B cell (primary cell): Measurements from ENCODE around the gene HAUS3. TPM values are rescaled to one million over a fixed set of nuclear protein-coding genes. Genes with fewer than 3 reads are reported as not detected.

Experiments
- ATAC-seq: fragments of 200-7000 bp; cut with Tn5 transposase; one replicate; pipeline ENCODE4 v1.10.0; 2021; ENCODE audit warnings: low read depth, mild to moderate bottlenecking, moderate number of reproducible peaks, moderate library complexity
- CTCF ChIA-PET: fragments of 350-600 bp; sonication (Branson Sonifier 250); formaldehyde crosslinking; loops from one replicate; lab custom pipeline; 2021; ENCODE audit warnings: antibody characterized with exemption, inconsistent platforms; lab: Charles Lee
- POLR2A ChIA-PET: fragments of 350-600 bp; sonication (Branson Sonifier 250); formaldehyde crosslinking; loops from one replicate; lab custom pipeline; 2021; ENCODE audit warnings: antibody characterized with exemption; lab: Charles Lee
- DNase-seq: peaks from one replicate; pipeline ENCODE4 v3.0.0; 2013
- H2AFZ ChIP-seq: 2 replicates; pipeline ENCODE4 v1.6.1; 2012; ENCODE audit warnings: mild to moderate bottlenecking, low read depth, low read length; ENCODE audit not compliant: insufficient read depth, poor library complexity, severe bottlenecking
- H3K27ac ChIP-seq, 2 donors: 1 replicate in 1 of 2; 2 replicates in 1 of 2; pipeline ENCODE4 v1.5.1; 2012 to 2013; ENCODE audit warnings: low read length in 2 of 2, mild to moderate bottlenecking in 2 of 2, moderate library complexity in 1 of 2
- H3K27me3 ChIP-seq, 4 experiments: fragments of 200-600 bp in 1 of 4; sonication (generic) in 1 of 4; replicated peaks in 1 of 4; 1 replicate in 2 of 4; 2 replicates in 2 of 4; pipeline versions ENCODE4 v1.6.1 to v1.7.0; 2013 to 2016; ENCODE audit warnings: low read length in 3 of 4, mild to moderate bottlenecking in 2 of 4, mixed read lengths in 1 of 4, moderate library complexity in 1 of 4; ENCODE audit not compliant: insufficient read depth in 4 of 4, control insufficient read depth in 3 of 4; ENCODE audit errors: control extremely low read depth in 1 of 4
- H3K36me3 ChIP-seq, 2 experiments: replicated peaks in 1 of 2; 1 replicate in 1 of 2; 2 replicates in 1 of 2; pipeline versions ENCODE4 v1.6.1 to v1.7.1; 2013; ENCODE audit warnings: low read length in 1 of 2; ENCODE audit not compliant: insufficient read depth in 2 of 2, control insufficient read depth in 1 of 2; ENCODE audit errors: control extremely low read depth in 1 of 2, extremely low read depth in 1 of 2
- H3K4me1 ChIP-seq, 2 donors: fragments of 200-600 bp in 1 of 2; sonication (generic) in 1 of 2; 1 replicate in 1 of 2; 2 replicates in 1 of 2; pipeline versions ENCODE4 v1.5.1 to v1.6.1; 2013 to 2017; ENCODE audit warnings: low read length in 2 of 2; ENCODE audit not compliant: control insufficient read depth in 2 of 2, insufficient read depth in 2 of 2
- H3K4me2 ChIP-seq: replicated peaks from 2 replicates; pipeline ENCODE3; 2012; ENCODE audit warnings: mild to moderate bottlenecking, low read depth, low read length; ENCODE audit not compliant: poor library complexity, severe bottlenecking
- H3K4me3 ChIP-seq, 5 experiments: fragments of 200-600 bp in 1 of 5; sonication (generic) in 1 of 5; 1 replicate in 3 of 5; 2 replicates in 2 of 5; pipeline versions ENCODE4 v1.5.1 to v1.7.0; 2011 to 2016; ENCODE audit warnings: low read length in 4 of 5, mild to moderate bottlenecking in 4 of 5, low read depth in 2 of 5, control low read depth in 1 of 5, moderate library complexity in 1 of 5; ENCODE audit not compliant: insufficient read depth in 1 of 5; ENCODE audit errors: control extremely low read depth in 1 of 5, extremely low read depth in 1 of 5
- H3K79me2 ChIP-seq: fragments of 200-600 bp; sonication (generic); one replicate; pipeline ENCODE4 v1.6.0; 2016; ENCODE audit warnings: low read length; ENCODE audit not compliant: control insufficient read depth, insufficient read depth
- H3K9ac ChIP-seq: fragments of 200-600 bp; sonication (generic); 2 replicates; pipeline ENCODE4 v1.6.1; 2017; ENCODE audit warnings: mild to moderate bottlenecking, low read length, moderate library complexity
- H3K9me3 ChIP-seq, 3 donors: one replicate each; pipeline versions ENCODE4 v1.6.1 to v1.7.1; 2013; ENCODE audit warnings: low read length in 2 of 3; ENCODE audit not compliant: control insufficient read depth in 2 of 3, insufficient read depth in 1 of 3; ENCODE audit errors: control extremely low read depth in 1 of 3
- H4K20me1 ChIP-seq: 2 replicates; pipeline ENCODE4 v1.6.0; 2012; ENCODE audit warnings: mild to moderate bottlenecking, low read length; ENCODE audit not compliant: insufficient read depth, control insufficient read depth, poor library complexity, severe bottlenecking
- H3K27ac Mint-ChIP-seq: one replicate; pipeline ENCODE4 v1.8.0; 2021; ENCODE audit warnings: mixed read lengths
- H3K27me3 Mint-ChIP-seq: one replicate; pipeline ENCODE4 v1.8.0; 2021; ENCODE audit warnings: mixed read lengths
- H3K4me1 Mint-ChIP-seq: one replicate; pipeline ENCODE4 v1.8.0; 2021; ENCODE audit warnings: mixed read lengths
- H3K4me3 Mint-ChIP-seq: one replicate; pipeline ENCODE4 v1.8.0; 2021; ENCODE audit warnings: mixed read lengths
- H3K9me3 Mint-ChIP-seq: one replicate; pipeline ENCODE4 v1.8.0; 2022; ENCODE audit warnings: mixed read lengths; ENCODE audit not compliant: insufficient read depth
- EZH2 ChIP-seq: IDR thresholded peaks from 2 replicates; pipeline ENCODE4 v1.6.1; 2012; ENCODE audit warnings: borderline replicate concordance, low read depth, mild to moderate bottlenecking, moderate library complexity, low read length; ENCODE audit not compliant: insufficient read depth, poor library complexity, severe bottlenecking
- WGBS: methylation state at CpG from one replicate; pipeline ENCODE4 v1.1.5; 2013; ENCODE audit warnings: missing lambda C conversion rate; ENCODE audit not compliant: insufficient coverage; 5-methylcytosine and 5-hydroxymethylcytosine counted together
- intact Hi-C: fragments of 100-400 bp; cut with micrococcal nuclease; formaldehyde crosslinking; loops from one replicate; pipeline ENCODE4 v1.10.0; 2022
- polyA plus RNA-seq: library from polyadenylated mRNA; depleted of rRNA; stranded (reverse); fragments of >200 nt; gene quantifications from 2 replicates; pipeline ENCODE4 v1.2.3, GENCODE V29; 2012
- total RNA-seq, 2 donors: library from RNA; stranded (reverse); fragments of 120-200 nt in 1 of 2; gene quantifications; 1 replicate in 1 of 2; 2 replicates in 1 of 2; pipeline versions ENCODE4 v1.2.3 to v1.2.4, GENCODE V29; 2013 to 2022
- TF ChIP-seq, protein P1 (sequence below): fragments of 200-600 bp; IDR thresholded peaks from one replicate; pipeline ENCODE4 v1.8.0; 2022; ENCODE audit warnings: antibody characterized with exemption, mild to moderate bottlenecking

HAUS3 gene
- total and polyA plus RNA-seq, 2 donors (not counting 1 experiment from before 2014, with no cell fraction given): 8.2 to 26.5 TPM

- ATAC-seq (peak; percentile 90), DNase-seq (peak; percentile 82)
- H3K27me3 ChIP-seq: no peaks in the 10 kb centered on the region
- Mint-ChIP-seq H3K27ac (peak overlapping the region; percentile 26), H3K9me3 (no peaks in the 10 kb centered on the region), H3K27me3 (no peaks in the 10 kb centered on the region), H3K4me1 (peaks cover 4% of the 10 kb centered on the region), H3K4me3 (no peak overlapping the region)
- no peaks in the 10 kb centered on the region for H3K9me3 ChIP-seq
- intact Hi-C loops: loop anchor here (1.0 kb wide), 3 partner anchors 22 to 198 kb away; partner anchors contain the start of genes CFAP99, HAUS3, POLN and ZFYVE28
- H3K36me3 ChIP-seq: peaks cover 0 to 9% of the 10 kb centered on the region in 2 experiments
- H3K9ac ChIP-seq: no peak overlapping the region
- H3K4me1 ChIP-seq: peaks cover 0 to 5% of the 10 kb centered on the region in 2 donors
- TF ChIP-seq EZH2: no peak
- TF ChIP-seq, protein P1, sequence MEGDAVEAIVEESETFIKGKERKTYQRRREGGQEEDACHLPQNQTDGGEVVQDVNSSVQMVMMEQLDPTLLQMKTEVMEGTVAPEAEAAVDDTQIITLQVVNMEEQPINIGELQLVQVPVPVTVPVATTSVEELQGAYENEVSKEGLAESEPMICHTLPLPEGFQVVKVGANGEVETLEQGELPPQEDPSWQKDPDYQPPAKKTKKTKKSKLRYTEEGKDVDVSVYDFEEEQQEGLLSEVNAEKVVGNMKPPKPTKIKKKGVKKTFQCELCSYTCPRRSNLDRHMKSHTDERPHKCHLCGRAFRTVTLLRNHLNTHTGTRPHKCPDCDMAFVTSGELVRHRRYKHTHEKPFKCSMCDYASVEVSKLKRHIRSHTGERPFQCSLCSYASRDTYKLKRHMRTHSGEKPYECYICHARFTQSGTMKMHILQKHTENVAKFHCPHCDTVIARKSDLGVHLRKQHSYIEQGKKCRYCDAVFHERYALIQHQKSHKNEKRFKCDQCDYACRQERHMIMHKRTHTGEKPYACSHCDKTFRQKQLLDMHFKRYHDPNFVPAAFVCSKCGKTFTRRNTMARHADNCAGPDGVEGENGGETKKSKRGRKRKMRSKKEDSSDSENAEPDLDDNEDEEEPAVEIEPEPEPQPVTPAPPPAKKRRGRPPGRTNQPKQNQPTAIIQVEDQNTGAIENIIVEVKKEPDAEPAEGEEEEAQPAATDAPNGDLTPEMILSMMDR: peak; percentile 88
- POLR2A ChIA-PET: interaction anchor here (0.5 to 1.4 kb wide), 2 partner anchors 22 to 347 kb away, joined by 3 read pairs; partner anchors contain the start of genes HAUS3 and POLN
- no peak overlapping the region for H2AFZ ChIP-seq
- 5% methylated on average over 9 of the region's 10 CpGs for WGBS
- H3K4me2 ChIP-seq: no peak overlapping the region
- no peak overlapping the region for H3K4me3 ChIP-seq
- H3K79me2 ChIP-seq: no peaks in the 10 kb centered on the region
- no peaks in the 10 kb centered on the region for H4K20me1 ChIP-seq
- CTCF ChIA-PET: interaction anchor here (0.6 to 4.9 kb wide), 53 partner anchors 10 to 895 kb away, joined by 3 to 54 read pairs (median 4); partner anchors contain the start of genes CFAP99, FAM193A, GRK4 and HAUS3
- no peak overlapping the region for H3K27ac ChIP-seq
These were observed 21.8 kb downstream of the HAUS3 start for GRCh38 chr4:2220016-2220630.

DNA sequence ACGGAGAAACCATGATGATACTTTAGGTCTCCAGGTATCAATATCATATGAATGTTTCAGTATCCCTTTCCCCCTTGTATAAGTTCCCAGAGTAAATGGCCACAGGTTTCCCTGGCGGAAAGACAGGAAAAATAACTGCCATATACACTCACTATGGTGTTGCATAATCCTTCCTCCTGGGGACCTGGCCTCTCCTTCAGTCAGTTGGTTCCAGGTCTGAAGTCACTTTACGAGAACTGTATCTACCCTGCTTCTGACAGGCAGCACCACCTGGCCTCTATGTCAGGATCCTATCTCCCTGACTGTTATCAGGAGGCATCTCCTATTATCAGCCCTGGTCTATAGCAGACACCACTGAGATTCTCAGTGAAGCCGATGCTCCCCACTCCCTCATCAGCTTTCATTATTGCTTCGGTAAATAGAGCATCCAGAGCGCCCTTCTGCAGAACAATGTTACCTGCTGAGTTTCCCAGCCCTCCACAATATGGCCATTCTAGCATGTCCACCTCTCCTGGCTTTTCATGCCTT, 22.6 kb downstream of the HAUS3 start:
- ATAC-seq: no peak
- Mint-ChIP-seq H3K9me3 (no peaks in the 10 kb centered on the region), H3K4me3 (no peak overlapping the region), H3K27ac (no peak overlapping the region), H3K27me3 (no peaks in the 10 kb centered on the region), H3K4me1 (peaks cover 4% of the 10 kb centered on the region)
- Histone ChIP-seq H3K4me2 (no peak overlapping the region), H3K9ac (no peak overlapping the region), H3K79me2 (no peaks in the 10 kb centered on the region), H3K9me3 (no peaks in the 10 kb centered on the region), H3K27ac (no peak overlapping the region), H3K27me3 (no peaks in the 10 kb centered on the region), H3K36me3 (peaks cover 0 to 9% of the 10 kb centered on the region in 2 experiments), H4K20me1 (no peaks in the 10 kb centered on the region), H2AFZ (no peak overlapping the region), H3K4me1 (peaks cover 0 to 5% of the 10 kb centered on the region in 2 donors), H3K4me3 (no peak overlapping the region)
- intact Hi-C loops: no loop called here
- CTCF ChIA-PET: interaction anchor here (0.6 to 4.9 kb wide), 40 partner anchors 9 to 508 kb away, joined by 3 to 54 read pairs (median 4); partner anchors contain the start of genes CFAP99, FAM193A, HAUS3 and MXD4
- WGBS: 99% methylated on average over 6 of the region's 6 CpGs
- DNase-seq: no peak
- no peak for TF ChIP-seq EZH2
- TF ChIP-seq, protein P1: no peak
- POLR2A ChIA-PET: interaction anchor here (1.4 kb wide), 1 partner anchor 22 kb away, joined by 3 read pairs; the partner anchor contains the start of genes HAUS3 and POLN
